OCI-LY1 (cell line): ENCODE results near the gene HSPB9.

Experiments
- CTCF ChIP-seq: fragments of 200-600 bp; sonication (generic), shearing (Covaris generic); IDR thresholded peaks from 2 replicates; pipeline ENCODE4 v1.5.1; 2017; ENCODE audit warnings: mild to moderate bottlenecking, antibody characterized with exemption, low read length, moderate library complexity, mixed read lengths
- EZH2 ChIP-seq: fragments of 200-600 bp; sonication (generic), shearing (Covaris generic); IDR thresholded peaks from 2 replicates; pipeline ENCODE4 v1.8.0; 2017; ENCODE audit warnings: borderline replicate concordance, mixed run types, mild to moderate bottlenecking, antibody characterized with exemption, low read length, moderate library complexity, mixed read lengths

- TF ChIP-seq CTCF (no peak), EZH2 (no peak)
Observed at GRCh38 chr17:42117397-42118125, 5.0 kb upstream of the HSPB9 start.
